ENCODE data around the gene CCSAP. TPM values are rescaled to one million over a fixed set of nuclear protein-coding genes. Genes with fewer than 3 reads are reported as not detected.

Gene CCSAP
- total and polyA plus RNA-seq, 12 donors = 1.7 to 5.4 (median 4.0) TPM

DNA sequence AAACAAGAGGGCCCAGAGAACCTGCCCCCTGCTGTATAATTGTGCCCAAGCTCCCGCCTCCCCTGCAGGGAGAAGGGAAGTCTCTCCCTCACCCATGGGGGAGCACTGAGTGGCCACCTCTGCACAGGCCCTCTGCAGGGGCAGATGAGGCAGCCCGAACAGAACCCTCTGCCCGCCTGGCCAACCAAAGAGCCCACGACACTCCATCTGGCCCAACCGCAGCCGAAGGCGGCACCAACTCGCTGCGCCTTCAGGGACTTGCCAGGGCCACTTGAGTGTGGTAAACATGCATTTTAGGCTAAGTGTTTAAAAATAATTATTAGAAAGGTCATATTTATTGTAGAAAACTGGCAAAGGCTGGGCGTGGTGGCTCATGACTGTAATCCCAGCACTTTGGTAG is 34.6 kb upstream of the CCSAP start:
- H3K4me1 ChIP-seq (replicated peaks in 1 of 2) = no peaks in the 10 kb centered on the region
- no peaks in the 10 kb centered on the region for H3K27me3 ChIP-seq
- H3K27ac ChIP-seq = no peak overlapping the region
- DNase-seq = no peak
- intact Hi-C loops (cut with DNase I) = no loop called here
- H3K36me3 ChIP-seq (replicated peaks in 1 of 2) = no peaks in the 10 kb centered on the region
- TF ChIP-seq, protein P1, sequence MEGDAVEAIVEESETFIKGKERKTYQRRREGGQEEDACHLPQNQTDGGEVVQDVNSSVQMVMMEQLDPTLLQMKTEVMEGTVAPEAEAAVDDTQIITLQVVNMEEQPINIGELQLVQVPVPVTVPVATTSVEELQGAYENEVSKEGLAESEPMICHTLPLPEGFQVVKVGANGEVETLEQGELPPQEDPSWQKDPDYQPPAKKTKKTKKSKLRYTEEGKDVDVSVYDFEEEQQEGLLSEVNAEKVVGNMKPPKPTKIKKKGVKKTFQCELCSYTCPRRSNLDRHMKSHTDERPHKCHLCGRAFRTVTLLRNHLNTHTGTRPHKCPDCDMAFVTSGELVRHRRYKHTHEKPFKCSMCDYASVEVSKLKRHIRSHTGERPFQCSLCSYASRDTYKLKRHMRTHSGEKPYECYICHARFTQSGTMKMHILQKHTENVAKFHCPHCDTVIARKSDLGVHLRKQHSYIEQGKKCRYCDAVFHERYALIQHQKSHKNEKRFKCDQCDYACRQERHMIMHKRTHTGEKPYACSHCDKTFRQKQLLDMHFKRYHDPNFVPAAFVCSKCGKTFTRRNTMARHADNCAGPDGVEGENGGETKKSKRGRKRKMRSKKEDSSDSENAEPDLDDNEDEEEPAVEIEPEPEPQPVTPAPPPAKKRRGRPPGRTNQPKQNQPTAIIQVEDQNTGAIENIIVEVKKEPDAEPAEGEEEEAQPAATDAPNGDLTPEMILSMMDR (IDR thresholded peaks at IDR 0.05) = no peak
- no peak for TF ChIP-seq POLR2A (IDR thresholded peaks at IDR 0.05)
- H3K4me3 ChIP-seq = no peak overlapping the region
- WGBS, 4 donors = 80 to 97% (median 90%) methylated on average over 9 to 10 of the region's 10 CpGs
- no peaks in the 10 kb centered on the region for H3K9me3 ChIP-seq (replicated peaks in 1 of 3)

GRCh38 chr1:229376521-229376920 is 33.7 kb upstream of the CCSAP start:
- Histone ChIP-seq H3K36me3 (replicated peaks in 1 of 2) (no peaks in the 10 kb centered on the region), H3K27ac (no peak overlapping the region), H3K4me3 (no peak overlapping the region), H3K4me1 (replicated peaks in 1 of 2) (no peaks in the 10 kb centered on the region), H3K9me3 (replicated peaks in 1 of 3) (no peaks in the 10 kb centered on the region), H3K27me3 (no peaks in the 10 kb centered on the region)
- TF ChIP-seq, protein P1 (IDR thresholded peaks at IDR 0.05) = no peak
- TF ChIP-seq POLR2A (IDR thresholded peaks at IDR 0.05) = no peak
- WGBS, 4 donors = 86 to 91% (median 89%) methylated on average over 6 of the region's 6 CpGs
- intact Hi-C loops (cut with DNase I) = no loop called here
- DNase-seq = no peak

DNA sequence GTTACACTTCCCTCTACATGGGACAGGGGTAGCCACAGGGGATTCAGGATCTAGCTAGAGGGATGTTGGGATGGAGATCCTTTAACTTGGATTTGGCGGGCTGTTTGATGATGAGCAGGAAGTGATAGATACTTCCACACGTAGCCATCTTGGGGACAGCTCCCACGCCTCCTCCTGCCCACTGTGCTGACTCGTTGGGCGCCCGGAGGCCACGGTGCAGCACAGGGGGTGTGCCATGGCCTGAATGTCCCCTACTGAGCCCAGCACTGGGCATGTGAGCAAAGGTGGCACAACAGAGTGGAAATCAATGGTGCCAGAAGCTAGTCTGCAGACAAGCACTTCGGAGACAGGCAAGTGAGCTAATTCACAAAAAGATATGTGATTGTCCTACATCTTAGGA is 31.6 kb upstream of the CCSAP start:
- H3K36me3 ChIP-seq (replicated peaks in 1 of 2) = no peaks in the 10 kb centered on the region
- H3K27me3 ChIP-seq = no peaks in the 10 kb centered on the region
- WGBS, 4 donors = 86 to 94% (median 92%) methylated on average over 3 to 8 of the region's 8 CpGs
- H3K9me3 ChIP-seq (replicated peaks in 1 of 3) = no peaks in the 10 kb centered on the region
- TF ChIP-seq POLR2A (IDR thresholded peaks at IDR 0.05) = no peak
- TF ChIP-seq, protein P1 (IDR thresholded peaks at IDR 0.05) = no peak
- intact Hi-C loops (cut with DNase I) = no loop called here
- no peaks in the 10 kb centered on the region for H3K4me1 ChIP-seq (replicated peaks in 1 of 2)
- no peak overlapping the region for H3K27ac ChIP-seq
- no peak for DNase-seq
- no peak overlapping the region for H3K4me3 ChIP-seq

DNA sequence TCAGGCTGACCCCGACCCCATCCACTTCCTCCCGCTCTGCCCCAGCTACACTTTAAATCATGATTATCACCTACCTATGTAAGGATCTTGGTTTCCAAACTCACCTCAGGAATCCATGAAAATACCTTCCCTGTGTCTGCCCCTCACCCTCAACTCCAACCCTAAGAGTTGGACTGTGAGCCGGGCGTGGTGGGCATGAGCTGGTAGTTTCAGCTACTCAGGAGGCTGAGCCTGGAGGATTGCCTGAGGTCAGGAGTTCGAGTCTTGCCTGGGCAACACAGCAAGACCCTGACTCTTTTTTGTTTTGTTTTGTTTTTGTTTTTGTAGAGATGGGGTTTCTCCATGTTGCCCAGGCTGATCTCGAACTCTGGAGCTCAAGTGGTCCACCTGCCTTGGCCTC is 30.5 kb upstream of the CCSAP start:
- intact Hi-C loops (cut with DNase I) = no loop called here
- no peak overlapping the region for H3K4me3 ChIP-seq
- H3K4me1 ChIP-seq (replicated peaks in 1 of 2) = no peaks in the 10 kb centered on the region
- H3K9me3 ChIP-seq (replicated peaks in 1 of 3) = no peaks in the 10 kb centered on the region
- no peaks in the 10 kb centered on the region for H3K36me3 ChIP-seq (replicated peaks in 1 of 2)
- no peak for DNase-seq
- WGBS, 4 donors = 81 to 86% (median 83%) methylated on average over 6 of the region's 6 CpGs
- no peak overlapping the region for H3K27ac ChIP-seq
- no peaks in the 10 kb centered on the region for H3K27me3 ChIP-seq
- TF ChIP-seq, protein P1 (IDR thresholded peaks at IDR 0.05) = no peak
- no peak for TF ChIP-seq POLR2A (IDR thresholded peaks at IDR 0.05)

All from adrenal gland (tissue), 12 donors.